Raji (cell line): ENCODE data around the gene NUP62CL.

Source experiments
- POLR2A ChIP-seq: IDR thresholded peaks from 2 replicates; pipeline ENCODE4 v1.6.1; 2011; ENCODE audit warnings: low read depth, low read length, control low read depth; ENCODE audit not compliant: insufficient read depth

Gene NUP62CL

GRCh38 chrX:107205770-107206696, at the start of gene NUP62CL, which contains the start of gene DNAAF6:
Gene NUP62CL (minus strand): TSS chrX:107206433. CDS start chrX:107175146, 31,287 bp downstream.
Gene DNAAF6 (plus strand): TSS chrX:107206611. CDS start chrX:107212876, 6,265 bp downstream.
- peak; percentile 66 for TF ChIP-seq POLR2A

- TF ChIP-seq POLR2A: no peak
Measured at GRCh38 chrX:107228486-107228819, 22.2 kb upstream of the NUP62CL start.

GRCh38 chrX:107227780-107228485, 21.7 kb upstream of the NUP62CL start:
- TF ChIP-seq POLR2A: no peak

GRCh38 chrX:107226757-107227156, 20.5 kb upstream of the NUP62CL start:
- no peak for TF ChIP-seq POLR2A

- no peak for TF ChIP-seq POLR2A
Measured at GRCh38 chrX:107213477-107213876, 7.2 kb upstream of the NUP62CL start.

- no peak for TF ChIP-seq POLR2A
Measured at GRCh38 chrX:107207943-107208342, 1.7 kb upstream of the NUP62CL start.

GRCh38 chrX:107207089-107207488, 856 bp upstream of the NUP62CL start:
- TF ChIP-seq POLR2A: no peak

- no peak for TF ChIP-seq POLR2A
Measured at GRCh38 chrX:107206697-107207065, 448 bp upstream of the NUP62CL start.

GRCh38 chrX:107204068-107204605, 2.1 kb downstream of the NUP62CL start:
- no peak for TF ChIP-seq POLR2A

- no peak for TF ChIP-seq POLR2A
Measured at GRCh38 chrX:107199491-107199890, 6.7 kb downstream of the NUP62CL start.

GRCh38 chrX:107197319-107197718, 8.9 kb downstream of the NUP62CL start:
- TF ChIP-seq POLR2A: no peak

- TF ChIP-seq POLR2A: no peak
Measured at GRCh38 chrX:107171369-107172102, 34.7 kb downstream of the NUP62CL start.

GRCh38 chrX:107168712-107169111, 37.5 kb downstream of the NUP62CL start:
- no peak for TF ChIP-seq POLR2A

- TF ChIP-seq POLR2A: no peak
Measured at GRCh38 chrX:107168257-107168656, 38.0 kb downstream of the NUP62CL start.

GRCh38 chrX:107167163-107167921, 38.9 kb downstream of the NUP62CL start:
- TF ChIP-seq POLR2A: no peak
